Measurements from ENCODE around the gene RAB8A. TPM values are rescaled to one million over a fixed set of nuclear protein-coding genes. Genes with fewer than 3 reads are reported as not detected.

RAB8A gene
- total and polyA plus RNA-seq, 4 donors = 38.0 to 52.0 (median 44.3) TPM

DNA sequence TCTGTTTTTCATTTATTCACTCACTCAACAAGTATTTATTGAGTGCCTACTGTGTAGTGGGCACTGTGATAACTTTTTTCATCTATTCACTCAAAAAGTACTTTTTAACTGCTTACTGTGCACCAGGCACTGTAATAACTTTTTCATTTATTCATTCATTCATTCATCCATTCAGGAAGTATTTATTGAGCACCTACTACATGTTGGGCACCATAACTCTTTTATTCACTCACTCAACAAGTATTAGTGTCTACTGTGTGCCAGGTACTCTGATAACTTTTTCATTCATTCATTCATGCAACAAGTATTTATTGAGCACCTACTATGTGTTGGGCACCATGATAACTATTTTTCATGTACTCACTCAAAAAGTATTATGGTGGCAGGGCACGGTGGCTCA is 54.7 kb downstream of the RAB8A start:
- no peaks in the 10 kb centered on the region for H3K36me3 ChIP-seq (ENCODE audit: control insufficient read depth in 4 of 4, insufficient read depth in 3 of 4, low read depth in 1 of 4, low read length in 3 of 4)
- H3K9ac ChIP-seq (ENCODE audit: low read depth in 1 of 2, low read length in 2 of 2) = no peak overlapping the region
- no peaks in the 10 kb centered on the region for H3K27me3 ChIP-seq (ENCODE audit: control insufficient read depth in 4 of 4, insufficient read depth in 4 of 4, low read length in 3 of 4)
- H3K9me3 ChIP-seq (ENCODE audit: control insufficient read depth in 4 of 4, low read length in 3 of 4) = no peaks in the 10 kb centered on the region
- H3K27ac ChIP-seq (ENCODE audit: low read depth in 1 of 2, low read length in 2 of 2) = no peak overlapping the region
- TF ChIP-seq HNF4G (IDR thresholded peaks at IDR 0.05) (no peak), GABPA (IDR thresholded peaks at IDR 0.05 in 1 of 2, conservative IDR thresholded peaks at IDR 0.05 in 1 of 2) (no peak)
- TF ChIP-seq, protein P1, sequence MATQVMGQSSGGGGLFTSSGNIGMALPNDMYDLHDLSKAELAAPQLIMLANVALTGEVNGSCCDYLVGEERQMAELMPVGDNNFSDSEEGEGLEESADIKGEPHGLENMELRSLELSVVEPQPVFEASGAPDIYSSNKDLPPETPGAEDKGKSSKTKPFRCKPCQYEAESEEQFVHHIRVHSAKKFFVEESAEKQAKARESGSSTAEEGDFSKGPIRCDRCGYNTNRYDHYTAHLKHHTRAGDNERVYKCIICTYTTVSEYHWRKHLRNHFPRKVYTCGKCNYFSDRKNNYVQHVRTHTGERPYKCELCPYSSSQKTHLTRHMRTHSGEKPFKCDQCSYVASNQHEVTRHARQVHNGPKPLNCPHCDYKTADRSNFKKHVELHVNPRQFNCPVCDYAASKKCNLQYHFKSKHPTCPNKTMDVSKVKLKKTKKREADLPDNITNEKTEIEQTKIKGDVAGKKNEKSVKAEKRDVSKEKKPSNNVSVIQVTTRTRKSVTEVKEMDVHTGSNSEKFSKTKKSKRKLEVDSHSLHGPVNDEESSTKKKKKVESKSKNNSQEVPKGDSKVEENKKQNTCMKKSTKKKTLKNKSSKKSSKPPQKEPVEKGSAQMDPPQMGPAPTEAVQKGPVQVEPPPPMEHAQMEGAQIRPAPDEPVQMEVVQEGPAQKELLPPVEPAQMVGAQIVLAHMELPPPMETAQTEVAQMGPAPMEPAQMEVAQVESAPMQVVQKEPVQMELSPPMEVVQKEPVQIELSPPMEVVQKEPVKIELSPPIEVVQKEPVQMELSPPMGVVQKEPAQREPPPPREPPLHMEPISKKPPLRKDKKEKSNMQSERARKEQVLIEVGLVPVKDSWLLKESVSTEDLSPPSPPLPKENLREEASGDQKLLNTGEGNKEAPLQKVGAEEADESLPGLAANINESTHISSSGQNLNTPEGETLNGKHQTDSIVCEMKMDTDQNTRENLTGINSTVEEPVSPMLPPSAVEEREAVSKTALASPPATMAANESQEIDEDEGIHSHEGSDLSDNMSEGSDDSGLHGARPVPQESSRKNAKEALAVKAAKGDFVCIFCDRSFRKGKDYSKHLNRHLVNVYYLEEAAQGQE (IDR thresholded peaks at IDR 0.05) = no peak
- H3K4me1 ChIP-seq (ENCODE audit: control insufficient read depth in 4 of 4, insufficient read depth in 4 of 4, low read length in 3 of 4) = peaks cover 2 to 9% (median 6%) of the 10 kb centered on the region in 4 donors
- 95% methylated on average over 1 of the region's 1 CpG for WGBS
- DNase-seq (ENCODE audit: low spot score) = no peak
- no peak overlapping the region for H3K4me3 ChIP-seq (ENCODE audit: low read depth in 1 of 3, low read length in 3 of 3)

DNA sequence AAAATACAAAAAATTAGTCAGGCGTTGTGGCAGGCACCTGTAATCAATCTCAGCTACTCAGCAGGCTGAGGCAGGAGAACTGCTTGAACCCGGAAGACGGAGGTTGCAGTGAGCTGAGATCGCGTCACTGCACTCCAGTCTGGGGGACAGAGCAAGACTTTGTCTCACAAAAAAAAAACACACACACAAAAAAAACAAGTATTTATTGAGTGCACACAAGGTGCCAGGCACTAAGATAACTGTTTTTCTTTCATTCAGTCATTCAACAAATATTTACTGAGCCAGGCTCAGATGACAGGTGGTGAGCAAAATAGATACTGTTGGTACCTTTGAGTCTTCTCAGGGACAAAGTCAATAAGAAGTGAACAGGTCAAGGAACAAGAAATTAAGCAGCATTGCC is 55.4 kb downstream of the RAB8A start:
- no peak overlapping the region for H3K4me3 ChIP-seq (ENCODE audit: low read depth in 1 of 3, low read length in 3 of 3)
- H3K9me3 ChIP-seq (ENCODE audit: control insufficient read depth in 4 of 4, low read length in 3 of 4) = no peaks in the 10 kb centered on the region
- no peaks in the 10 kb centered on the region for H3K27me3 ChIP-seq (ENCODE audit: control insufficient read depth in 4 of 4, insufficient read depth in 4 of 4, low read length in 3 of 4)
- DNase-seq (ENCODE audit: low spot score) = no peak
- H3K27ac ChIP-seq (ENCODE audit: low read depth in 1 of 2, low read length in 2 of 2) = no peak overlapping the region
- H3K9ac ChIP-seq (ENCODE audit: low read depth in 1 of 2, low read length in 2 of 2) = no peak overlapping the region
- WGBS = 93% methylated on average over 5 of the region's 5 CpGs
- no peak for TF ChIP-seq FOXA1 (IDR thresholded peaks at IDR 0.05)
- TF ChIP-seq FOXA2 (IDR thresholded peaks at IDR 0.05) = no peak
- no peak for TF ChIP-seq HNF4A (conservative IDR thresholded peaks at IDR 0.05)
- TF ChIP-seq JUND (IDR thresholded peaks at IDR 0.05) = no peak
- TF ChIP-seq YY1 (IDR thresholded peaks at IDR 0.05) = no peak
- no peak for TF ChIP-seq HNF4G (IDR thresholded peaks at IDR 0.05)
- TF ChIP-seq RAD21 (IDR thresholded peaks at IDR 0.05) = no peak
- TF ChIP-seq, protein P2, sequence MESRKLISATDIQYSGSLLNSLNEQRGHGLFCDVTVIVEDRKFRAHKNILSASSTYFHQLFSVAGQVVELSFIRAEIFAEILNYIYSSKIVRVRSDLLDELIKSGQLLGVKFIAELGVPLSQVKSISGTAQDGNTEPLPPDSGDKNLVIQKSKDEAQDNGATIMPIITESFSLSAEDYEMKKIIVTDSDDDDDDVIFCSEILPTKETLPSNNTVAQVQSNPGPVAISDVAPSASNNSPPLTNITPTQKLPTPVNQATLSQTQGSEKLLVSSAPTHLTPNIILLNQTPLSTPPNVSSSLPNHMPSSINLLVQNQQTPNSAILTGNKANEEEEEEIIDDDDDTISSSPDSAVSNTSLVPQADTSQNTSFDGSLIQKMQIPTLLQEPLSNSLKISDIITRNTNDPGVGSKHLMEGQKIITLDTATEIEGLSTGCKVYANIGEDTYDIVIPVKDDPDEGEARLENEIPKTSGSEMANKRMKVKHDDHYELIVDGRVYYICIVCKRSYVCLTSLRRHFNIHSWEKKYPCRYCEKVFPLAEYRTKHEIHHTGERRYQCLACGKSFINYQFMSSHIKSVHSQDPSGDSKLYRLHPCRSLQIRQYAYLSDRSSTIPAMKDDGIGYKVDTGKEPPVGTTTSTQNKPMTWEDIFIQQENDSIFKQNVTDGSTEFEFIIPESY (IDR thresholded peaks at IDR 0.05) = no peak
- TF ChIP-seq, protein P3, sequence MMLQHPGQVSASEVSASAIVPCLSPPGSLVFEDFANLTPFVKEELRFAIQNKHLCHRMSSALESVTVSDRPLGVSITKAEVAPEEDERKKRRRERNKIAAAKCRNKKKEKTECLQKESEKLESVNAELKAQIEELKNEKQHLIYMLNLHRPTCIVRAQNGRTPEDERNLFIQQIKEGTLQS (IDR thresholded peaks at IDR 0.05) = no peak
- TF ChIP-seq, protein P1 (IDR thresholded peaks at IDR 0.05) = no peak
- no peak for TF ChIP-seq NR2F2 (IDR thresholded peaks at IDR 0.05)
- TF ChIP-seq TAF1 (conservative IDR thresholded peaks at IDR 0.05) = no peak
- no peak for TF ChIP-seq GABPA (IDR thresholded peaks at IDR 0.05 in 1 of 2, conservative IDR thresholded peaks at IDR 0.05 in 1 of 2)
- peaks cover 2 to 9% (median 6%) of the 10 kb centered on the region in 4 donors for H3K4me1 ChIP-seq (ENCODE audit: control insufficient read depth in 4 of 4, insufficient read depth in 4 of 4, low read length in 3 of 4)
- no peaks in the 10 kb centered on the region for H3K36me3 ChIP-seq (ENCODE audit: control insufficient read depth in 4 of 4, insufficient read depth in 3 of 4, low read depth in 1 of 4, low read length in 3 of 4)
